CD4-positive, alpha-beta T cell treated with Interferon alpha-2 for 1 hour (primary cell): Measurements from ENCODE around the gene GLS.
"Not testable (repeated sequence)": the region's sequence is repeated elsewhere in the genome, so short reads cannot be mapped to it uniquely, and the experiment has no call there.

Experiments
- DNase-seq, 2 donors: peaks; one replicate each; pipeline ENCODE4 v3.0.0-alpha.2; 2020 to 2022

GLS gene

GRCh38 chr2:190973726-190974628, 93.4 kb downstream of the GLS start:
- DNase-seq, result no peak

- no peak for DNase-seq
Observed at GRCh38 chr2:190974629-190975361, 94.2 kb downstream of the GLS start.

GRCh38 chr2:190976521-190976920, 95.9 kb downstream of the GLS start:
- no peak for DNase-seq

- DNase-seq, result no peak
Observed at GRCh38 chr2:190977505-190977904, 96.9 kb downstream of the GLS start.

- DNase-seq, result no peak
Observed at GRCh38 chr2:190978389-190979053, 97.9 kb downstream of the GLS start.

- no peak for DNase-seq
Observed at GRCh38 chr2:190979906-190980629, 99.4 kb downstream of the GLS start.

GRCh38 chr2:190980630-190981209, 100.1 kb downstream of the GLS start:
- no peak for DNase-seq

- DNase-seq, result no peak
Observed at GRCh38 chr2:190981333-190981732, 100.7 kb downstream of the GLS start.

GRCh38 chr2:190981733-190982132, 101.1 kb downstream of the GLS start:
- no peak for DNase-seq

- DNase-seq, result no peak
Observed at GRCh38 chr2:190982262-190983034, 101.8 kb downstream of the GLS start.

- DNase-seq, result no peak
Observed at GRCh38 chr2:190984595-190984994, 104.0 kb downstream of the GLS start.

GRCh38 chr2:190986221-190986953, 105.8 kb downstream of the GLS start:
- DNase-seq, result no peak

- no peak for DNase-seq
Observed at GRCh38 chr2:190987116-190987515, 106.5 kb downstream of the GLS start.

GRCh38 chr2:190987938-190988337, 107.3 kb downstream of the GLS start:
- DNase-seq, result no peak

GRCh38 chr2:190988910-190989309, 108.3 kb downstream of the GLS start:
- no peak for DNase-seq

- DNase-seq, result no peak
Observed at GRCh38 chr2:190990132-190990531, 109.5 kb downstream of the GLS start.

- no peak for DNase-seq
Observed at GRCh38 chr2:190993292-190993643, 112.6 kb downstream of the GLS start.

GRCh38 chr2:190994148-190994547, 113.5 kb downstream of the GLS start:
- no peak for DNase-seq

- not testable (repeated sequence) for DNase-seq
Observed at GRCh38 chr2:190995315-190995714, 114.7 kb downstream of the GLS start.

- peak; percentile 57 to 64 for DNase-seq
Observed at GRCh38 chr2:190996338-190996946, 115.8 kb downstream of the GLS start.

GRCh38 chr2:190996947-190997346, 116.3 kb downstream of the GLS start:
- DNase-seq, result no peak
